GM19328 (cell line): ENCODE data around the gene AHRR.

ENCODE experiments used
- ATAC-seq: cut with Tn5 transposase; IDR thresholded peaks from one replicate; pipeline ENCODE4 v1.9.1; 2021; ENCODE audit warnings: mild to moderate bottlenecking, moderate library complexity; ENCODE audit not compliant: unreplicated experiment

Gene AHRR

GRCh38 chr5:318931-319601 is 2.4 kb upstream of the AHRR start:
- ATAC-seq: no peak

- ATAC-seq: no peak
Measured at GRCh38 chr5:320524-321229, 837 bp upstream of the AHRR start.

- no peak for ATAC-seq
Measured at GRCh38 chr5:321726-322251, 275 bp downstream of the AHRR start.

DNA sequence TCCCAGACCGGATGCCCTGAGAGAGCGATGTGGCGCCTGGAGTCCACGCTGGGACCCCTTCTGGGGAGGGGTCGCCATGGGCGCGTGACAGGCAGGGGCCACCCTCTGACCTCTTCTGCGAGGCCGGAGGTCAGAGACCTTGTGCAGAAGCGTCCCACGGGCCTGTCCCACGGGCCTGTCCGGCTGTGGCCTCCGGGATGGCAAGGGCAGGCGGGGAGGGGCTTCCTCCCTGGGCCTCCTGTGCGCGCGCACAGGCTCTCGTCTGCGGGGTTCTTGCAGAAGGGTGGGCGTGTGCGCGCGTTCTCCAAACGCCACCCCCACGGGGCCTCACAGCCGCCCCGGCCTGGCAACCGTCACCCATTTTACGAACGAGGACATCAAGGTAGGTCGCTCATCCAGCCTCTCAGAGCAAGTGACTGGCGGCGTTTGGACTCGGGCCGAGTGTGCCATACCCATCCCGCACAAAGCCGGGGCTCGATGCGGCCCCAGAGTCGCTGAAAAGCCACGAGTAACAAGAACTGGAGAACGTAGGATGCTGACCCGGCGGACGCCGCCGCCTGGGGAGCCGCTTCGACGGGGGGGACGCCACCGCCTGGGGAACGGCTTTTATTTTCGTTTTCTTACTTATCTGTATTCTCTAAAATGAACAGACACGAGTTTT is 897 bp downstream of the AHRR start:
- ATAC-seq: no peak

GRCh38 chr5:322942-323879 is 1.7 kb downstream of the AHRR start:
- no peak for ATAC-seq

DNA sequence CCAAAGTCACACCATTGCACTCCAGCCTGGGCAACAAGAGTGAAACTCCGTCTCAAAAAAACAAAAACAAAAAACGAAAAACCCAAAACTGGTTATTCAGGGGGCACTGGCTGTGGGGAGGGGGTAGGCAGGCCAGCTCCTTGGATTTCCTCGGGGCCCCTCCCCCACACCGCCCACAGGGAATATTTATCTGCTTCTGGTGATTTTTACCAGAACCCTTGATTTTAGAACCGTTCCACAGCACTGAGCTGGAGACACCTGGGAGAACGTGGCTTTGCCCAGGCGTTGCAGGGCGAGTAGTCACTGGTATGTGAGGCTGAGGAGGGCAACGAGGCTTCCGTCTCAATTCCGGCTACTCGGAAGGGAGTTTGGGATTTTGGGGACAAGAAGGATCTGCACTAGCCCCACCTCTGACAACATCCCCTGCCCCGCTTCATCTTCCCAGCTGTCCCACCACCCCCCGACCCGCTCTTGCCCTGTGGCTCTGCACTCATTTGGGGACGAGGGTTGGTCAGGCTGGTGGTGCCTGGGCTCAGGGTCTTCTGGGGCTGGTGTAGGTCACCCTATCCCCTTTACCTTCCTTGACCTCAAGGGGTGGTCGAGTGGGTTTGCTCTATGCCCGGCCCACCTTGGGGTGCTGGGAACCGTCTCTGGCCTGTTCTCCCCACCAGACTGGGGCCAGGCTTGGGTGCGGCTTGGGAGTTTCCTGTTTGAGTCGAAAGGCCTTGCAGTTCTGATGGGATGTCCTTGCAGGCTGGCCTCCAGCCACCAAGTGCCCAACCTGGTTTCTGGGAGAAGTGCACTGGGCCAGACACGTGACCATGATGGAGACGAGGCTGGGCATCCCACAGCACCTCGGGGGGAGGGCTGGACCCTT is 3.5 kb downstream of the AHRR start:
- no peak for ATAC-seq

- ATAC-seq: no peak
Measured at GRCh38 chr5:326109-326508, 4.6 kb downstream of the AHRR start.

DNA sequence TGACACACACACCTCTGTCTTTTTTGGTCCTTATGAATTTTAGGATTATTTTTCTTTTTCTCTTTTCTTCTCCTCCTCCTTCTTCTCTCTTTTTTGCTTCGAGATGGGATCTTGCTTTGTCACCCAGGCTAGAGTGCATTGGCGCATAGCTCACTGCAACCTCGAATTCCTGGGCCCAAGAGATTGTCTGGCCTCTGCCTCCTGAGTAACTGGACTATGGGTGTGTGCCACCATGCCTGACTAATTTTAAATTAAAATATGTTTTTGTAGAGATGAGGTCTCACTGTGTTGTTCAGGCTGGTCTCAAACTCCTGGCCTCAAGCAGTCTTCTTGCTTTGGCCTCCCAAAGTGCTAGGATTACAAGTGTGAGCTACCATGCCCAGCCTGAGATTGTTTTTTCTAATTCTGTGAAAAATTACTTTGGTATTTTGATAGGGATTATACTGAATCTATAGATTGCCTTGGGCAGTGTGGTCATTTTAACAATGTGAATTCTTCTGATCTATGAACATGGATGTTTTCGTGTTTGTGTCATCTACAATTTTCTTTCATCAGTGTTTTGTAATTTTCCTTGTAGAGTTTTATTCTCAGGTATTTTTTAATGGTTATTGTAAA is 7.7 kb downstream of the AHRR start:
- no peak for ATAC-seq

DNA sequence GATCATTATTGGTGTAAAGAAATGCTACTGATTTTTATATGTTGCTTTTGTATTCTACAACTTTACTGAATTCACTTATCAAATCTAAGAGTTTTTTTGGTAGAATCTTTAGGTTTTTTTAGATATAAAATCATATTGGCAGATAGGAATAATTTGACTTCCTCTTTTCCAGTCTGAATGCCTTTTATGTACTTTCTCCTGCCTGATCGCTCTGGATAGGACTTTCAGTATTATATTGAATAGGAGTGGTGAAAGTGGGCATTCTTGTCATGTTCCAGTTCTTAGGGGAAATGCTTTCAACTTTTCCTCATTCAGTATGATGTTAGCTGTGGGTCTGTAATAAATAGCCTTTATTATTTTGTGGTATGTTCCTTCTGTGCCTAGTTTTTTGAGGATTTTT is 8.3 kb downstream of the AHRR start:
- ATAC-seq: no peak

GRCh38 chr5:332843-333242 is 11.3 kb downstream of the AHRR start:
- no peak for ATAC-seq

GRCh38 chr5:333945-334344 is 12.4 kb downstream of the AHRR start:
- no peak for ATAC-seq

DNA sequence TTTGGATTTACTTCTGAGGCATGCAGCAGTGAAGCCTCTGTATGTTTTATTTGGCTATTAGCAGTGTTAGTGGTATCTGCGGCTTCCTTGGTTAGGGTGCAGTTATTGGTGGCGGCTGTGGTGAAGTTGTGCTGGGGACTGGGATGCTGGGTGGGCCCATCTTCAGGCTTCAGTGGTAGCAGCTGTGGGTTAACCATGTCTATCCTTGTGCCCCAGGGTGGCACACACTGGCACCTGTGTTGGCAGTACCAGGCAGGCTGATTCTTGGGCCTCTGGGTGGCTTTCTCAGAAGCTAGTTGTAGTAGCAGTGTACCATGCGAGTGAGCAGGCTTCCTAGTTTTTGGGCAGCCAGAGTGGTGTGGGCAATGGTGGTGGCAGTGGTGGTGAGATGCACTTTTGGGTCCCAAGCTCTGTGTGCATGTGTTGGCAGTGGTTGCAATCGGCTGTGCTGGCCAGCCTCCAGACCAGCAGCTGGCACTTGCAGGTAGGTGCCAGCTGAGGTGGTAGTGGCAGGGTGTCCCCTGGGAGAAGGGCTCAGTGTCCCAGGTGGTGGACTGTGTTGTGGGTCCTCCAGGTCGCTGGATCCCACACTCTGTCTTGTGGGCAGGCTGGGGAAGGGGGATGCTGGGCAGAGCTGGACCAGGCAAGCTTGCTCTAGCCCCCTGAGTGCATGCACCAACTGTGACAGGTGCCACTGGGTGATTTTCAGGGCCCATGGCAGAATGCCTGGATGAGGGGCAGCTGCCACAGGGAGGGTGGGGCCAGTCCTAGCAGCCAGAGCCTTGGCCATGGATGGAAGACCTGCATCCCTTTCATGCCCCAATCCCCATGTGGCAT is 13.6 kb downstream of the AHRR start:
- ATAC-seq: no peak

DNA sequence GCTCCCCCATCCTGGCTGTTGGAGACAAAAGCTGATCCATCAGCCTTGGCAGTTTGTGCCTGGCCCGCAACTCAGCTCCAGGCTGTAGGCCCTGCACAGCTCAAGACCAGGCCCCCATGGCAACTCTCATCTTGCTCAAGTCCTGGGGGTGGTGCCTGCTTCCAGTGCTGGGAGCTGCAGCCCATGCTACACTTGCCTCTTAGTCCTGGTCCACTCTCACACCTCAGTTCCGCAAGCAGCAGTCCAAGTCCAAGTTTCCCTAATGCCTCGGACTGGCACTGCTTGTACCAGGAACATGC is 14.2 kb downstream of the AHRR start:
- no peak for ATAC-seq

GRCh38 chr5:337563-338130 is 16.1 kb downstream of the AHRR start:
- no peak for ATAC-seq

DNA sequence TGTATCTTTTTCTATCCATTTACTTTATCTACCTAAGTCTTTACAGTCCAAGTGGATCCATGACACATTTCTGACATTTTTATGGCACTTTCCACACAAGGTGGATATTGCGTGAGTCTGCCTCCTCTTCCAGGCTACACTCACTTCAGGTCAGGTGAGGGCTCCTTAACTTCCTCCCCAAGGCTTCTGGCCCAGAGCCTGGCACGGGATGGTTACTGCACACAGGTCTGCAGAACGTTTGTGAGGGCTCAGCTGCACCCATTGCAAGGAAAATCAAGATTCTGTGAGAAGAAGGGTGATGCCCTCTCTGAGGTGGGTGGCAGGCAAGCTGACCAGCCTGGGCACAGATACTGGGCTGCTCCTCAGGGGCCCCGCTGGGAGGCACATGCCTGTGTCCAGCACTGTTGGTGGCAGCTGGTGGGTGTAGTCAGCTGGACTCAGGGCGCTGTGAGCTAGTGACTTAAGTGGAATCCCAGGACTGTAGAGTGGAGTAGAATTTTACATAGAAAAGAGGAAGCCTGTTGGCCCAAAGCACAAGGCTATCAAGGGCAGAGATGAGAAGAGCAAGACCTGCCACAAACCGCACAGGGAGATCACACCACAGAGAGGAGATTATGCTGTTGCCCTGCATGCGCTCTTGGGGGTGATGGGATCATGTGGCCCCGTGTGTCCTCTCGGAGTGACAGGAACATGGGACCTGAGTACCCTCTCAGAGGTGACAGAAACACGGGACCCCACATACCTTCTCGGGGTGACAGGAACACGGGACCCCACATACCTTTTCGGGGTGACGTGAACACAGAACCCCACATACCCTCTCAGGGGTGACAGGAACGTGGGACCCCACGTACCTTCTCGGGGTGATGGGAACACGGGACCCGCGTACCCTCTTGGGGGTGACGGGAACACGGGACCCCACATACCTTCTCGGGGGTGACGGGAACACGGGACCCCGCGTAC is 21.3 kb downstream of the AHRR start:
- ATAC-seq: no peak

GRCh38 chr5:343461-344401 is 22.2 kb downstream of the AHRR start:
- ATAC-seq: no peak
